ENCODE results near the gene XCR1. TPM values are rescaled to one million over a fixed set of nuclear protein-coding genes. Genes with fewer than 3 reads are reported as not detected.

XCR1 gene
- total RNA-seq, 1 donor from 2014 or later, result 0.32 TPM

DNA sequence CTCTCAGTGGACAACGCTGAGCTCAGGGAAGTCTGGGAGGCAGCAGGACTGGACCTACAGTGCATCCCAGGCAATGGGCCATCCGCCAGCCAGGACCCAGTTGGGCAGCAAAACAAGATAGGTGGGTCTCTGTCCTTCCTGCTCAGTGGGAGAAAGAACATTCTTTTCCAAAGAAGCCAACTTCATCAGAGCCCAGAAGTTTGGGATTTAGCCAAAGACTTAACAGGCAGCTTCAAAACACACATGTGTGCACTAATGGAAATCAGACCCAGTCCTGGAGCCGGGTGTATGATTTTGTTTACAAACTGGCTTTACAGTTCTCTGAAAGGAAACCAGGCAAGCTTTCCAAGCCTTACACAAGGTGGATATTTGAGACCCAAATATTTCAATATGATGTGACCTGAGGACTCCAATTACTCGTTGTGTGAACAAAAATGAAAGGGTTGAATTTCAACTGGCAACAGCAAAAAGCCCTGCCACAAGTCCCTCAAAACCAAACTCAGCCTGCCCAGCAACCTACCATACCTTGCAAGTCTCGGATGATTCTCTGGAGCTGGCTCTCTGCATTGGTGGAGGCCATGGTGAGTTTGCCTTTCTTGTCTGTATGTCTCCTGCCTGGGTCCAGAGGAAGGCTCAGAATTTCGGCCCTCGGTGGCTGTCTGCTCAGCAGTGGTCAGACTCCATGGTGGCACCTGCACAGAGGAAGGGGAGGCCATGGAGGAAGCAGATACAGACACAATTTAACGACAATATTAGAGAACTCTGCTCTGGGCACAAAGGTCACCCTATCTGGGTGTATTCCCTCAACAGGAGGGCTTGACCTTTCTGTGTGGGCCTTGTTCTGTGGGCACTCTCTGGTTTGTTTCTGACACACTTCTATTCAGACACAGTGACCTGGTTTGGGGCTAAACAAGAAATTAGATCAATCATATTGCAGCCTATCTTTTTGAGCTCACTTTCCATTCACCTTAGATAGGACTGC, 42.7 kb downstream of the XCR1 start:
- no peak for DNase-seq
- intact Hi-C loops (cut with DNase I), result no loop called here
- Histone ChIP-seq H3K4me3 (no peak overlapping the region), H3K27me3 (ENCODE audit: low read depth) (no peaks in the 10 kb centered on the region), H3K27ac (peak overlapping the region; percentile 82), H3K9me3 (no peaks in the 10 kb centered on the region), H3K4me1 (peaks cover 60% of the 10 kb centered on the region), H3K36me3 (peaks cover 53% of the 10 kb centered on the region)
- TF ChIP-seq, protein P1, sequence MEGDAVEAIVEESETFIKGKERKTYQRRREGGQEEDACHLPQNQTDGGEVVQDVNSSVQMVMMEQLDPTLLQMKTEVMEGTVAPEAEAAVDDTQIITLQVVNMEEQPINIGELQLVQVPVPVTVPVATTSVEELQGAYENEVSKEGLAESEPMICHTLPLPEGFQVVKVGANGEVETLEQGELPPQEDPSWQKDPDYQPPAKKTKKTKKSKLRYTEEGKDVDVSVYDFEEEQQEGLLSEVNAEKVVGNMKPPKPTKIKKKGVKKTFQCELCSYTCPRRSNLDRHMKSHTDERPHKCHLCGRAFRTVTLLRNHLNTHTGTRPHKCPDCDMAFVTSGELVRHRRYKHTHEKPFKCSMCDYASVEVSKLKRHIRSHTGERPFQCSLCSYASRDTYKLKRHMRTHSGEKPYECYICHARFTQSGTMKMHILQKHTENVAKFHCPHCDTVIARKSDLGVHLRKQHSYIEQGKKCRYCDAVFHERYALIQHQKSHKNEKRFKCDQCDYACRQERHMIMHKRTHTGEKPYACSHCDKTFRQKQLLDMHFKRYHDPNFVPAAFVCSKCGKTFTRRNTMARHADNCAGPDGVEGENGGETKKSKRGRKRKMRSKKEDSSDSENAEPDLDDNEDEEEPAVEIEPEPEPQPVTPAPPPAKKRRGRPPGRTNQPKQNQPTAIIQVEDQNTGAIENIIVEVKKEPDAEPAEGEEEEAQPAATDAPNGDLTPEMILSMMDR (IDR thresholded peaks at IDR 0.05), result no peak
- ATAC-seq, result no peak

DNA sequence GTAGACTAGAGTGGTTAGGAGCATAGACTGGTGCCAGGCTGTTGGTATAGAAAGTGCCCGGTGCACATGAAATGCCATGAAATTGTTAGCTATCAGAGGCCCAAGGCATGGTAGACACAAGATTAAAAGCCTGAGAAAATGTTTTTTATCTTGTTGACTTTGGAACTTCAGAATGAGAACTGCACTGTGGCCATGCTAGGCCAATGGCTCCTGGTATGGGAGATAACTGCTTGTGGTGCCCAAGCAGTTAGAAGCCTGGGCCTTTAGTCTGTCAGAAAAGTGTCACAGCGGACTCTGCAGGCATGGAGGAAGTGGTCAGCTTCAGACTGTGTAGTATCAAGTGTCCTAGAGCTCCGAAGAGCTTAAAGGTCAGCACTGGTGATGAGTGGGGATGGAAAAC, 43.5 kb downstream of the XCR1 start:
- TF ChIP-seq, protein P1 (IDR thresholded peaks at IDR 0.05), result no peak
- Histone ChIP-seq H3K27me3 (ENCODE audit: low read depth) (no peaks in the 10 kb centered on the region), H3K36me3 (peaks cover 61% of the 10 kb centered on the region), H3K4me1 (peaks cover 52% of the 10 kb centered on the region), H3K27ac (no peak overlapping the region), H3K4me3 (no peak overlapping the region), H3K9me3 (no peaks in the 10 kb centered on the region)
- intact Hi-C loops (cut with DNase I), result no loop called here
- no peak for ATAC-seq
- no peak for DNase-seq

DNA sequence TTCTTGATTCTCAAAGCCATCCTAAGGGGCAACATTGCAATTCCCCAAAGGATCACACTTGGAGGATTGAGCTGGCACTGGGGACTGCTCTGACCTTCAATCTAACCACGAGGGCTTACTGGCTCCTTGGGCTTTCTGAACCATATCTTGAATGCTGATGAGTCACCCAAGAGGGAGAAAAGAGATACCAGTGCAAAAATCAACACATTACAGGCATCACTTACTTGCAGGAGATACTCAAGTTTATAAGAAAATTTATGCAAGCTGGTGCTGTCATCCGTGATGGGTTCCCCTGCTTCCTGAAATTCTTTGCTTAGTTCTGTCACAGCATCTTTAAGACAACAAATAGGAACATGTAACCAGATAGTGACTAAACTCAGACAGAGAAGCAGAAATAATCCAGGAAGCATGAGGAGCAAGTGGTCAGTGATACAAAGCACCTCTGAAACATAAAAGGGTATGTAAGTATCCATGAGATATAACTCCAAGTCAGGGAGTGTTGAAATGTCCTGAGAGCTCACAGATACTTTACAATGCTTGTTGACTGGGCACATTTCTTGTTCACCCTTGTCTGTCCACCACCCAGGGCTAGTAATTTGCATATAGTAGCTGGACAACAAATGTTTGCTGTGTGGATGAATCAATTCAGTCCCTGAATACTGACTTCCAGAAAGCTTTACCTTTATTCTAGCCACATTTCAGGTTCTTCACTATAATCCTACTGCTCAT, 45.8 kb downstream of the XCR1 start:
- ATAC-seq (no peak), DNase-seq (no peak)
- Histone ChIP-seq H3K27me3 (ENCODE audit: low read depth) (no peaks in the 10 kb centered on the region), H3K9me3 (no peaks in the 10 kb centered on the region), H3K36me3 (peaks cover 81% of the 10 kb centered on the region), H3K4me1 (peaks cover 40% of the 10 kb centered on the region), H3K4me3 (no peak overlapping the region), H3K27ac (no peak overlapping the region)
- intact Hi-C loops (cut with DNase I), result no loop called here
- TF ChIP-seq, protein P1 (IDR thresholded peaks at IDR 0.05), result no peak

DNA sequence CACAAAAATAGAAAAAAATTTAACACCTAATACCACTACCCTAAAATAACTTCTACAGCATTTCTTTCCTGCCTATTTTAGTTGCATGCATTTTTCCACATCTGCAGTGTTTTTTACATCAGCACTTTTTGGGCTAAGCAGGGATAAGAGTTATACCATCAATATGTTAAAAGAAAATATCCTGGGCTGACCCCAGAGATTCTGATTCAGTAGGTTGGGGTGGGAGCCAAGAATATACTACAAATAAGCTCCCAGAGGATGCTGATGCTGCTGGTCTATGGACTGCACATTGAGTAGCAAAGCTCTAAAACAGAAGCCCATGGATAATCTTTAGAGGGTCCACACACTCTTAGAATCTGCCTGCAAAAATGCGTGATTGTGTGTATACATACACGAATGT, 46.5 kb downstream of the XCR1 start:
- ATAC-seq, result no peak
- intact Hi-C loops (cut with DNase I), result no loop called here
- Histone ChIP-seq H3K27ac (no peak overlapping the region), H3K4me3 (no peak overlapping the region), H3K9me3 (no peaks in the 10 kb centered on the region), H3K4me1 (peaks cover 34% of the 10 kb centered on the region), H3K27me3 (ENCODE audit: low read depth) (no peaks in the 10 kb centered on the region), H3K36me3 (peaks cover 88% of the 10 kb centered on the region)
- no peak for DNase-seq
- TF ChIP-seq, protein P1 (IDR thresholded peaks at IDR 0.05), result no peak

DNA sequence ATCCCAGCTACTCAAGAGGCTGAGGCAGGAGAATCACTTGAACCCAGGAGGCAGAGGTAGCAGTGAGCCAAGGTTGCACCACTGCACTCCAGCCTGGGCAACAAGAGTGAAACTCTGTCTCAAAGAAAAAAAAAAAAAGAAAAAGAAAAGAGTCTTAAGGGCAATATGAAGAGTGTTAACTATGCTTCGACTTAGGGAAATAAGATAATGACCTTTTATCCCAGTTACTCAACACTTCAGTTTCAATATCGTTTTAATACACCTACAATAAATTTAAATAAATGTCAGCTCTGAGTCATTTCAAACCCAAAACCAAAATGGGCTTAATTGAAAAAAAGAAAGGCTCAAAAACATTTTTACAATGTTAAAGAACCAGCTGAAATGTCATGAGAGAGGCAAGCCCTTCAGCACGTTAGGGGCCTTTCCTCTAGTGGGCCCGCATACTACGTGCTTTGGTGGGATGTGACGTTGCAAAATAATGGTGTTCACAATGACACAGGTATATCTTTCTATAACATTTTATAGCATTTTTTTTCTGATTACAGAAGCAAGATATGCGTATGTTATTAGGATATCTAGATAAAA, 47.0 kb downstream of the XCR1 start:
- peaks cover 93% of the 10 kb centered on the region for H3K36me3 ChIP-seq
- no peaks in the 10 kb centered on the region for H3K9me3 ChIP-seq
- intact Hi-C loops (cut with DNase I), result no loop called here
- no peak overlapping the region for H3K4me3 ChIP-seq
- peaks cover 29% of the 10 kb centered on the region for H3K4me1 ChIP-seq
- no peak for DNase-seq
- ATAC-seq, result no peak
- TF ChIP-seq, protein P1 (IDR thresholded peaks at IDR 0.05), result no peak
- H3K27me3 ChIP-seq (ENCODE audit: low read depth), result no peaks in the 10 kb centered on the region
- H3K27ac ChIP-seq, result no peak overlapping the region
